KBM-7 (cell line): ENCODE results near the gene MANEAL.

Experiments used
- DNase-seq: peaks from one replicate; pipeline ENCODE4 v3.0.0-alpha.2; 2015
- in situ Hi-C: fragments of 300-500 bp; cut with MboI; formaldehyde crosslinking; loops from 2 replicates; pipeline ENCODE4 v1.14.3; 2020; ENCODE audit warnings: low sequenced_read_pairs, low pct_unique_long_range_greater_than_20kb, mixed read lengths

Gene MANEAL

DNA sequence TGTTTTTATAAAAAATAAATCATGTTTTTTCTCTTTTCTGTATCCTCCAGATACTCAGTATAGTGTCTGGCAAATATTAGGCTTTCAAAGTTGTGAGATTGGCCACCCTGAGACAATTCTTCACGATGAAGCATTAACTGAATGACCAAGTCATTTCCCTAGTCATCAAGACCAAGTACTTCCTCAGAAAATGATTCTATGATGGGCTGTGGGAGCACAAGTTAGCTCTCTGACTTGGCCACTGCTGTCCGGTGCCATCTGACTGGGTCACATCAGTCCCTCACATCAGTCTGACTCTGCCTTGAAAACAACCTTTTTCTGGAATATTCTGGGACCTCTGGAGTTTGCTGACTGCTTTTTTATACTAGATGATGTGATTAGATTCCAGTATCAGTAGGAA lies 27.8 kb downstream of the MANEAL start:
- in situ Hi-C loops = no loop called here
- no peak for DNase-seq

DNA sequence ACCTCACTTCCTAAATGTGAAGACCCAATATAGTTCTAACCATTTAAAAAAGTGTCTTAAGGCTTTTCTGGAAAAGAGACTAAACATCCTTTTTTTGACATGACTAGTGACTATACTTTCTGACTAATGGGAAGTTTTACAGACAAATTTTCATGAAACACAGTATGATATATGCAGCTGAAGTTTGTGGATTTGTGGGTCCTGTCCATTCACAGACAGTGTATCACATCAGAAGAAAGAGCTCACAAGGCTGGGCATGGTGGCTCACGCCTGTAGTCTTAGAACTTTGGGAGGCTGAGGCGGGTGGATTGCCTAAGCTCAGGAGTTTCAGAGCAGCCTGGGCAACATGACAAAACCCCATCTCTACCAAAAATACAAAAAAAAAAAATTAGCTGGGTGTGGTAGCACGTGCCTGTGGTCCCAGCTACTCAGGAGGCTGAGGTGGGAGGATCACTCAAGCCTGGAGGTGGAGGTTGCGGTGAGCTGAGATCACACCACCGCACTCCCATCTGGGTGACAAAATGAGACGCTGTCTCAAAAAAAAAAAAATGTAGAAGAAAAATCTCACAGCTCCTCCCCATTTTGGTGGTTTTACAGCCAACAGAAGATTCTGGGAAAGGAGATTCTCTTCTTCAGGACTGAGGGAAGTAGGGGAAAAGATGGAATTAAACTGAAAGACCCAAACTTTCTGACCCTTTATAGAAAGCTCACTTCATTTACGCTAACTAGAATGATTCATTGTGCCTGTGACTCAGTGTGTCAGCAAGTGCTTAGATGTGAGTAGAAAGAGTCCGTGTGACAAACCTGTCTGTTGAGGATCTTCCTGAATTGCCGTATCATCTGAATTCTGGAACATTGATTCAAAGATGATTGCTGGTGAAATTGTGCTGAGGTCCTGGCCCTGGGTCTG lies 29.5 kb downstream of the MANEAL start:
- in situ Hi-C loops = no loop called here
- no peak for DNase-seq

- in situ Hi-C loops = no loop called here
- DNase-seq = no peak
Measured at GRCh38 chr1:37824001-37824400, 30.4 kb downstream of the MANEAL start.

GRCh38 chr1:37825506-37825905 lies 31.9 kb downstream of the MANEAL start:
- in situ Hi-C loops = no loop called here
- DNase-seq = no peak

- in situ Hi-C loops = no loop called here
- DNase-seq = no peak
Measured at GRCh38 chr1:37828410-37829074, 34.9 kb downstream of the MANEAL start.

GRCh38 chr1:37831109-37831508 lies 37.5 kb downstream of the MANEAL start:
- in situ Hi-C loops = no loop called here
- DNase-seq = no peak

- DNase-seq = no peak
- in situ Hi-C loops = no loop called here
Measured at GRCh38 chr1:37831809-37832208, 38.2 kb downstream of the MANEAL start.

DNA sequence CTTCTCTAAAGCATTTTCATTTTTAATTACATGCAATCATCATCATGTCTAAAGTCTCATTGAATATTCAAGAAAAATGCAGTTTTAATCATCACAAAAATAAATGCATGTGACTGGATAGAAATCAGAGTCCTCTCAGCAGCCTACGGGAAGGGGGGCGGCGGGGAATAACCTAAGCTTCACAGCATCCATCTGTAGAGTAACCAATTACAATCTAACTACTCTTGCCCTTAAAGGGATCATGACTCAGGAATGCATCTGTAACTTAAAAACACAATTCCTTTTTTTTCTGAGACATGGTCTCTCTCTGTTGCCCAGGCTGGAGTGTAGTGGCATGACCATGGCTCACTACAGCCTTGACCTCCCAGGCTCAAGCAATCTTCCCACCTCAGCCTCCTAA lies 43.1 kb downstream of the MANEAL start:
- DNase-seq = no peak
- in situ Hi-C loops = no loop called here

DNA sequence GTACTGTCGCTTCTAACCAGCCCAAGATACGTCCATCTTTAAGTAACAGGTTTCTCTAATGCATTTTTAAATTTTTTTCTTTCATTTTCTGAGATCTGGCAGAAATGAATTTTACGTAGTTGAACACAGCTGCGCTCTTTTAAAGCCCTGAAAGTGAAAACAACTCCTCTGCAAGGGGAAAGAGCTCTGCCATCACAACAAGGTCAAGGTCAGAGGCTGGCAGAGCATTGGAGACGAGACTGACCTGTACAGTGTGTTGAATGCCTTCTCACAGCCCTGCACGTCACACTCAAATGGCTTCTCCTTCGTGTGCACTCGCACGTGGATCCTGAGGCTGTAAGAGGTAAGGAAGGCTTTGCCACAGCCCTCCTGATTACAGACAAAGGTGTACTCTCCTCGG lies 46.0 kb downstream of the MANEAL start:
- in situ Hi-C loops = no loop called here
- DNase-seq = no peak

GRCh38 chr1:37840711-37841110 lies 47.1 kb downstream of the MANEAL start:
- DNase-seq = no peak
- in situ Hi-C loops = no loop called here

- in situ Hi-C loops = no loop called here
- no peak for DNase-seq
Measured at GRCh38 chr1:37841652-37842051, 48.0 kb downstream of the MANEAL start.

DNA sequence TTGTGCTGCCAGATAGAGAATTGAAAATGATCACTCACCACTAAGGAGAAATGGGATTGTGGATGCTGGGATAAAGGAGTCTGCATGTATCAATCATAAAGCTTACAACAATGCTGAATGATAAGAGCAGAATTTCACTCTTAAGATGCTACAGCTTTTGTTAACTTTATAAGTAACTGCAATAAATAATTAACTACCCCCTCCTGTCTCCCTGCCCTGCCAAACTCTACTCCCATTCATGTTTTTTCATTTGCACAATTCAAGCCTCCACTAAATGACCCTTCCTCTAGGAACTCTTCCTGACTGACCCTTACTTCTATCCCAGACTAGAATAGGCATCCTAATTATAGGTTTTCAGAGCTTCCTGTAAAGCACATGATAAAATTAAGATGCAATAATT lies 50.9 kb downstream of the MANEAL start:
- no peak for DNase-seq
- in situ Hi-C loops = no loop called here

- no peak for DNase-seq
- in situ Hi-C loops = no loop called here
Measured at GRCh38 chr1:37845049-37845646, 51.5 kb downstream of the MANEAL start.

DNA sequence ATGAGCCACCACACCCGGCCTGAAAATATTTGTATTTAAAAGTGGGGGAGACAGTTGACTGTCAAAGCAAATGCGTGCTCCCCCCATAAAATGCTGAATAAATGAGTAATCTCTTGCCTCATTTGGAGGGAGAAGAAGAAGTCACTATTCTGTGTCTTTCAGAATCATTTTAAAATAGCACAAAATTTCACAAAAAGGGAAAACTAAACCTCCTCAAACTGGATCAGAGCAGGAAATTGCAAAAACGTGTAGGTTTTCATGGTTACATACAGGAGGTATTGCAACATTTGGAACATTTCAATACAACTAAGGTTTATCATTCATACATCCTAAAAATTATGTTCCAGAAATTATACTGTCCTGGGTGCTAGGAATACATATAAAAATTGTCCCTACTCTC lies 52.1 kb downstream of the MANEAL start:
- in situ Hi-C loops = no loop called here
- no peak for DNase-seq

DNA sequence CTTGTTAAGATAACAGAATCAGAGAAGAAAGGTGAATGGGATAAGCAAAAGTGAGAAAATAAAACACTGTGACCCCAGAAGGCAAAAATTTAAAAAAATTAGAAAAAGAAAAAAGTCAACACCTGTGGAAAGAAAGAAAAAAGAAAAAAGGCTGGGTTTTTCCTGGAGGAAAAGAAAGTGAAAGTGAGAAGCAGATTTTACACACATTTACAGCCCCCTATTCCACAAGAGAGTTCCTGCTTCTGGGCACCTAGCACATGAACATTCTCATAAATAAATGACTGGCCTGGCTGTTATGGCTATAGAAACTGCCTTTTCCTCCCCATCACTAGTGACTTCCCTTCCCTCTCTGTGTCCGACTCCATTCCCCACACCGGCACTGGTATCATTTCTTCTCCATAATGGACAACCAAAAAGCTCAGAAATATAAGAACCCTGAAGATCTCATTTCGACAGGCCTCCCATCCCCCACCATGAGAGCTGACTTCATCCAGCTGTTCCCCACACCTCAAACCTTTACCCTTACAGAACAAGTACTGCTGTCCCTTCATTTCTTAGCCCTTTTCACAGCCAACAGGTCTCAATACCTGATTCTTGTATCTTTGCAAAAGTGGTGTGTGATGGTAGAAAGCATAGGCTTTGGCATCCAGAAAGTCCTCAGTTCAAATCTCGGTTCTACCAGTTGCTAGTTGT lies 53.1 kb downstream of the MANEAL start:
- no peak for DNase-seq

DNA sequence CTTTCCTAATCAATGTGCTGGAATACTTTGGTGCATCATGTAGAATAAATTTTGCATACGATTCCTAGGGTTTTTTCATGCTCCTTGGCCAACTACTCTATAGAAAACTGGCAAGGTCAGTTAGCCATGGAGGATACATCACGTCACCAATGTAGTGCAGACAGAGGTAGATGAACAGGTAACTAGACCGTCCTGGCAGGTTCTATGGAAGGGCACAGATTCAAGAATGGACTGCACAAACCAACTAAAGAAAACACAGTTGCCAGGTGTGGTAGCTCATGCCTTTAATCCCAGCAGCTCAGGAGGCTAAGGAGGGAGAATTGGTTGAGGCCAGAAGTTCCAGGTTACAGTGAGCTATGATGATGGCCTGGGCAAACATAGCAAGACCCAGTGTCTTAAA lies 55.8 kb downstream of the MANEAL start:
- in situ Hi-C loops = no loop called here

More for the DNA sequence above, 53.1 kb downstream of the MANEAL start:
- in situ Hi-C loops = no loop called here

DNA sequence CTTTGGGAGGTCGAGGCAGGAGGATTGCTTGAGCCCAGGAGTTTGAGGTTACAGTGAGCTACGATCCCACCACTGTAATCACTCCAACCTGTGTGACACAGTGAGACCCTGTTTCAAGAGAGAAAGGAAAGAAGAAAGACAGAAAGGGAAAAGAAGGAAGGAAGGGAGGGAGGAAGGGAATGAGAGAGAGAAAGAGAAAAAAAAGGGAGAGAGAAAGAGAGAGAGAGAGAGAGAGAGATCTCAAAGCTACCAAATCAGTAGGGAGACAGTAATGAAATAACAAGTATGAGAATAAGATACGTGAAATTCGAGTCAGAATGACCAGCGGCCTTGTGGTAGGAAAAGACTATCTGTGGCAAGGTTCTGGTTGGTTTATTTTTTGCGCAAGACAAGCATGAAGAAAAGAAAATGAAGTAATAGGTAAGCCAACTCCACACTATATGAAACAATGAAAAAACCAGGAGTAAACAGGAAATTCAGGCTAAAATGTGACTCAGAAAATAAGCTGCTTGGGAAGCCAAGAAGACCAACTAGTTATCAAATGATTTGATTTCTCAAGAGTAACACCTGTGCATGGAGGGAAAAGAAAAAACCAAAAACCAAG lies 56.8 kb downstream of the MANEAL start:
- in situ Hi-C loops = no loop called here
- no peak for DNase-seq

More for the DNA sequence above, 55.8 kb downstream of the MANEAL start:
- no peak for DNase-seq
